Measurements from ENCODE around the gene DLD.

GRCh38 chr7:107856806-107857540 lies 34.0 kb upstream of the DLD start:
- TF ChIP-seq ZC3H10 (CRISPR knock-in tag; IDR thresholded peaks at IDR 0.05) (no peak), CREB5 (CRISPR knock-in tag; IDR thresholded peaks at IDR 0.05; ENCODE audit: low read depth) (no peak), PATZ1 (CRISPR knock-in tag; IDR thresholded peaks at IDR 0.05; ENCODE audit: borderline replicate concordance) (no peak), RARB (CRISPR knock-in tag; IDR thresholded peaks at IDR 0.05) (no peak), TCF4 (CRISPR knock-in tag; IDR thresholded peaks at IDR 0.05; ENCODE audit: borderline replicate concordance) (no peak), TSHZ2 (CRISPR knock-in tag; IDR thresholded peaks at IDR 0.05) (no peak), ZNF565 (CRISPR knock-in tag; conservative IDR thresholded peaks at IDR 0.05; ENCODE audit: low read depth) (no peak), BACH2 (CRISPR knock-in tag; IDR thresholded peaks at IDR 0.05; ENCODE audit: borderline replicate concordance) (no peak), SNAI2 (CRISPR knock-in tag; IDR thresholded peaks at IDR 0.05) (no peak), TOX (CRISPR knock-in tag; IDR thresholded peaks at IDR 0.05; ENCODE audit: borderline replicate concordance) (no peak), CSRNP3 (CRISPR knock-in tag; IDR thresholded peaks at IDR 0.05) (no peak), CSDC2 (CRISPR knock-in tag; IDR thresholded peaks at IDR 0.05) (no peak)
